ENCODE results near the gene PALLD.

PALLD gene

DNA sequence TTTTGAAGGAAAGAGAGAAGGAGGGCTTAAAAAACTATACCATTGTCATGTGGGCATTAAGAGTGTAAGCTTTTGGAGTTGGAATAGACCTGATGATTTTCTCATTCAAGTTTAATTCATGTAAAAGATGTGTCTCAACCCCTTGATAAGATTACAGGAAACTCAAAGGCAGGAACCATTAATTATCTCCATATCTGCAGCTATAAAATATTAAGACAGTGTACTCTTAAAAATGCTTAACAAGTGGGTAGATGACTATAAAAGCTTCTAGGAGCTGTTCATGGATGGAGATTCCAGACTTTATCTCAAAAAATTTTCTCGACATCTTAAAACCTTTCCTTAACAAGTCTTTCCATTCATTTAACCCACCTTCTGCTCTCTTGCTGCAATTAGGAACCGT is 208.3 kb downstream of the PALLD start:
- Histone ChIP-seq H3K4me3 (0 out of 2 replicates have a peak overlapping the region, but pooled peaks have one; percentile 38), H3K27ac (no peak overlapping the region), H3K9me3 (ENCODE audit: low read depth, low read length) (no peaks in the 10 kb centered on the region), H3K9ac (ENCODE audit: insufficient read length) (no peak overlapping the region), H3K36me3 (ENCODE audit: insufficient read depth, low read length) (no peaks in the 10 kb centered on the region)
- DNase-seq (ENCODE audit: low read depth, low spot score), result peak; percentile 72
- no peak for TF ChIP-seq FOXP2 (optimal IDR thresholded peaks at IDR 0.05; ENCODE audit: control extremely low read depth, extremely low read length, insufficient read depth)
- no peak for TF ChIP-seq EZH2 (IDR thresholded peaks at IDR 0.05)
- TF ChIP-seq POLR2AphosphoS5 (IDR thresholded peaks at IDR 0.05; ENCODE audit: borderline replicate concordance, low read depth, low read length), result peak; percentile 23; the same call in 1 of the 2 replicates

- no peak for DNase-seq (ENCODE audit: low read depth, low spot score)
- Histone ChIP-seq H3K27ac (no peak overlapping the region), H3K36me3 (ENCODE audit: insufficient read depth, low read length) (no peaks in the 10 kb centered on the region), H3K9ac (ENCODE audit: insufficient read length) (no peak overlapping the region), H3K4me3 (no peak overlapping the region), H3K9me3 (ENCODE audit: low read depth, low read length) (no peaks in the 10 kb centered on the region)
- TF ChIP-seq EZH2 (IDR thresholded peaks at IDR 0.05), result no peak
- no peak for TF ChIP-seq FOXP2 (optimal IDR thresholded peaks at IDR 0.05; ENCODE audit: control extremely low read depth, extremely low read length, insufficient read depth)
- no peak for TF ChIP-seq POLR2AphosphoS5 (IDR thresholded peaks at IDR 0.05; ENCODE audit: borderline replicate concordance, low read depth, low read length)
These were observed 210.4 kb downstream of the PALLD start for GRCh38 chr4:168707205-168707604.

GRCh38 chr4:168708108-168708507 is 211.3 kb downstream of the PALLD start:
- DNase-seq (ENCODE audit: low read depth, low spot score), result no peak
- TF ChIP-seq POLR2AphosphoS5 (IDR thresholded peaks at IDR 0.05; ENCODE audit: borderline replicate concordance, low read depth, low read length), result no peak
- TF ChIP-seq FOXP2 (optimal IDR thresholded peaks at IDR 0.05; ENCODE audit: control extremely low read depth, extremely low read length, insufficient read depth), result no peak
- TF ChIP-seq EZH2 (IDR thresholded peaks at IDR 0.05), result no peak
- Histone ChIP-seq H3K4me3 (no peak overlapping the region), H3K9me3 (ENCODE audit: low read depth, low read length) (no peaks in the 10 kb centered on the region), H3K36me3 (ENCODE audit: insufficient read depth, low read length) (no peaks in the 10 kb centered on the region), H3K9ac (ENCODE audit: insufficient read length) (no peak overlapping the region), H3K27ac (no peak overlapping the region)

DNA sequence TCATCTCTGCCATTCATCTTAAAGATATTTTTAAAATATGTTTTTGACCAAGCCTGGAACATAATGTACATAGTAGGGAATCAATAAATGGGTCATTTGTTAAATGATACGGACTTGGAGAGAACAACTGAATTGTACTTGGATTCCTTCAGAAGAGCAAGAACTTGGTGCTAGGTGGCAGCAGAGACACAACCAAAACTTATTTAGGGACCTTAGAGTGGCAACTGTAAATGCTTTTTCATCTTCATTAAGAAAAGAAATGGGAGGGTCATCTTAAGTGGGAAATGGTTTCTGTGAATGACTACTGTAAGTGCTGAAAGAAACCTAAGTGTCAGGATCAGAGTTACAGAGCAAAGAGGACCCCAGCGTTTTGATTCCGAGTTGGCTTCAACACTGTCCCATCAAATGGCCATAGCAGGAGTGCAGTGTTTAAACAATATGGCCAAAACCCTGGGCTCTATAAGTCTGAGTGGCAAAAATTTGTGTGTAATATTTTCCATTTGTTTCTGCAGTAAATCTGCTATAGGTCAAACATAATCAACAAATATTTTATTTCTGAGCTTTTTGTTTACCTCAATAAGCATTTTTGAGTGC is 213.6 kb downstream of the PALLD start:
- TF ChIP-seq FOXP2 (optimal IDR thresholded peaks at IDR 0.05; ENCODE audit: control extremely low read depth, extremely low read length, insufficient read depth), result no peak
- TF ChIP-seq EZH2 (IDR thresholded peaks at IDR 0.05), result no peak
- TF ChIP-seq POLR2AphosphoS5 (IDR thresholded peaks at IDR 0.05; ENCODE audit: borderline replicate concordance, low read depth, low read length), result no peak
- DNase-seq (ENCODE audit: low read depth, low spot score), result no peak
- H3K4me3 ChIP-seq, result no peak overlapping the region

GRCh38 chr4:168711197-168712140 is 214.6 kb downstream of the PALLD start:
- Histone ChIP-seq H3K27ac (peak overlapping the region; percentile 65; the same call in 1 of the 2 replicates), H3K36me3 (ENCODE audit: insufficient read depth, low read length) (no peaks in the 10 kb centered on the region), H3K9me3 (ENCODE audit: low read depth, low read length) (no peaks in the 10 kb centered on the region), H3K4me3 (peak overlapping the region; percentile 14; the same call in 1 of the 2 replicates), H3K9ac (ENCODE audit: insufficient read length) (no peak overlapping the region)
- no peak for DNase-seq (ENCODE audit: low read depth, low spot score)
- TF ChIP-seq POLR2AphosphoS5 (IDR thresholded peaks at IDR 0.05; ENCODE audit: borderline replicate concordance, low read depth, low read length) (no peak), EZH2 (IDR thresholded peaks at IDR 0.05) (no peak), FOXP2 (optimal IDR thresholded peaks at IDR 0.05; ENCODE audit: control extremely low read depth, extremely low read length, insufficient read depth) (no peak)

More for the DNA sequence above, 213.6 kb downstream of the PALLD start:
- H3K9me3 ChIP-seq (ENCODE audit: low read depth, low read length), result no peaks in the 10 kb centered on the region
- no peaks in the 10 kb centered on the region for H3K36me3 ChIP-seq (ENCODE audit: insufficient read depth, low read length)
- H3K9ac ChIP-seq (ENCODE audit: insufficient read length), result no peak overlapping the region
- H3K27ac ChIP-seq, result peak overlapping the region; percentile 64; the same call in 1 of the 2 replicates

GRCh38 chr4:168712316-168712890 is 215.6 kb downstream of the PALLD start:
- no peak overlapping the region for H3K9ac ChIP-seq (ENCODE audit: insufficient read length)
- H3K9me3 ChIP-seq (ENCODE audit: low read depth, low read length), result no peaks in the 10 kb centered on the region
- no peak for DNase-seq (ENCODE audit: low read depth, low spot score)
- TF ChIP-seq FOXP2 (optimal IDR thresholded peaks at IDR 0.05; ENCODE audit: control extremely low read depth, extremely low read length, insufficient read depth), result no peak
- no peak for TF ChIP-seq POLR2AphosphoS5 (IDR thresholded peaks at IDR 0.05; ENCODE audit: borderline replicate concordance, low read depth, low read length)
- no peak for TF ChIP-seq EZH2 (IDR thresholded peaks at IDR 0.05)
- H3K4me3 ChIP-seq, result peak overlapping the region; percentile 14; the same call in 1 of the 2 replicates
- no peaks in the 10 kb centered on the region for H3K36me3 ChIP-seq (ENCODE audit: insufficient read depth, low read length)
- H3K27ac ChIP-seq, result peak overlapping the region; percentile 65; the same call in 1 of the 2 replicates

- DNase-seq (ENCODE audit: low read depth, low spot score), result no peak
- no peaks in the 10 kb centered on the region for H3K36me3 ChIP-seq (ENCODE audit: insufficient read depth, low read length)
- TF ChIP-seq EZH2 (IDR thresholded peaks at IDR 0.05), result no peak
- TF ChIP-seq POLR2AphosphoS5 (IDR thresholded peaks at IDR 0.05; ENCODE audit: borderline replicate concordance, low read depth, low read length), result no peak
- TF ChIP-seq FOXP2 (optimal IDR thresholded peaks at IDR 0.05; ENCODE audit: control extremely low read depth, extremely low read length, insufficient read depth), result no peak
These were observed 216.4 kb downstream of the PALLD start for GRCh38 chr4:168713253-168713652.

GRCh38 chr4:168715896-168716295 is 219.0 kb downstream of the PALLD start:
- DNase-seq (ENCODE audit: low read depth, low spot score), result no peak
- no peak overlapping the region for H3K4me3 ChIP-seq
- H3K27ac ChIP-seq, result no peak overlapping the region
- H3K9ac ChIP-seq (ENCODE audit: insufficient read length), result no peak overlapping the region
- H3K36me3 ChIP-seq (ENCODE audit: insufficient read depth, low read length), result no peaks in the 10 kb centered on the region
- no peaks in the 10 kb centered on the region for H3K9me3 ChIP-seq (ENCODE audit: low read depth, low read length)
- TF ChIP-seq POLR2AphosphoS5 (IDR thresholded peaks at IDR 0.05; ENCODE audit: borderline replicate concordance, low read depth, low read length), result no peak
- TF ChIP-seq FOXP2 (optimal IDR thresholded peaks at IDR 0.05; ENCODE audit: control extremely low read depth, extremely low read length, insufficient read depth), result no peak

More at GRCh38 chr4:168713253-168713652, 216.4 kb downstream of the PALLD start:
- no peak overlapping the region for H3K9ac ChIP-seq (ENCODE audit: insufficient read length)
- no peaks in the 10 kb centered on the region for H3K9me3 ChIP-seq (ENCODE audit: low read depth, low read length)
- no peak overlapping the region for H3K27ac ChIP-seq
- no peak overlapping the region for H3K4me3 ChIP-seq

Measured in SK-N-MC (cell line).